ENCODE results near the gene PTPRZ1.
A peak's percentile ranks its signal among the peaks of the same experiment; 100 is the strongest.

PTPRZ1 gene

DNA sequence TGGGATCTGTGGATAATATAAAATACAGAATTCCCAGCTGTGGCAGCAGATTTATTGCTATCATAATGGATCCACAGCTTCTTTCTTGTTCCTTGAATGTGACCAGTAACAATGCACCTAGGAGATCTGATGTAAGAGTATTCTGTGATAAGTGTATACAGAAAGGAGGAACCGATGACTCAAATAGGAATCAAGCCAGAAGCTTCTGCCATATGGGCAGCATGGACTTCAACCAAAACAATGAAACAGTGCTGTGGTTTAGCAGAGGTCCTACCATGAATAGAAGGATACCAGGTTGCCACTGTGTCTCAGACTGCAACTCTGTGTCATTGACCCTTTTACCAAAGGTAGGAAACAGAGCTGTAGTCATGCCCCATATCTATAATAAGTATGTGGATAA is 81.8 kb downstream of the PTPRZ1 start:
- DNase-seq (ENCODE audit: low spot score), result peak; percentile 22

DNA sequence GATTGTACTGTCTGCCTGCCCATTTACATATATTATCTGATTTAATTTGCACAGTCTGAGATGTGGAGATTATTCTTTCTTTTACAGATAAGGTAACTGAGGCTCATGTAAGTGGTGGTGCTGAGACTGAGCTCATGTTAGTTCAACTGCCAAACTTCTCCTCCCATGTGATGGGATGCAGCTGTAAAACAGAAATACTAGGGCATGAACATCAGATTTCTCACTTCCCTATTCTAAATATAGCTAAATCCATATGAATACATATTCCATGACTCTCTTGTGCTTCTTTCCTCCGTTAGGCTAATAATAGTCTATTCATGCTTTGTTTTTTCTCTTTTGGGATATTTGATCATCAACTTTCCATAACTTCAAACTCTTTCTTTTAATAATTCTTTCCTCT is 84.7 kb downstream of the PTPRZ1 start:
- no peak for DNase-seq (ENCODE audit: low spot score)

DNA sequence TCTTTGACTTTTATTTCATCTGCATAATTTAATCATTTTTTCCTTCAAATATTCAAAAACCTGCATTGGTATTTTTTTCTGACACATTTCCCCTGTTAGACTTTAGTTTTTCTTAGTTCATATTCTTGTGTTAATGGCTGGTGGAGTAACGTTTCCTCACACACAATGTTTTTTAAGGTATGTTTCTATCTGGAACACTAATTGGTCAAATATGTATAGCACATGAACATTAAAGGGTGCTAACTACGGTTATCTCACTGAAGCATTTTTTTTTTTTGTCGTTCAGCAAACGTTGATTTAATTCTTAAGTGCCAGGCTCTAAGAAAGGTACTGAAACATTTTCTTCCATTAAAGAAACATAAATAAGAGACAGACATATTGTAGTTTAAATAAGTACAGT is 87.7 kb downstream of the PTPRZ1 start:
- no peak for DNase-seq (ENCODE audit: low spot score)

DNA sequence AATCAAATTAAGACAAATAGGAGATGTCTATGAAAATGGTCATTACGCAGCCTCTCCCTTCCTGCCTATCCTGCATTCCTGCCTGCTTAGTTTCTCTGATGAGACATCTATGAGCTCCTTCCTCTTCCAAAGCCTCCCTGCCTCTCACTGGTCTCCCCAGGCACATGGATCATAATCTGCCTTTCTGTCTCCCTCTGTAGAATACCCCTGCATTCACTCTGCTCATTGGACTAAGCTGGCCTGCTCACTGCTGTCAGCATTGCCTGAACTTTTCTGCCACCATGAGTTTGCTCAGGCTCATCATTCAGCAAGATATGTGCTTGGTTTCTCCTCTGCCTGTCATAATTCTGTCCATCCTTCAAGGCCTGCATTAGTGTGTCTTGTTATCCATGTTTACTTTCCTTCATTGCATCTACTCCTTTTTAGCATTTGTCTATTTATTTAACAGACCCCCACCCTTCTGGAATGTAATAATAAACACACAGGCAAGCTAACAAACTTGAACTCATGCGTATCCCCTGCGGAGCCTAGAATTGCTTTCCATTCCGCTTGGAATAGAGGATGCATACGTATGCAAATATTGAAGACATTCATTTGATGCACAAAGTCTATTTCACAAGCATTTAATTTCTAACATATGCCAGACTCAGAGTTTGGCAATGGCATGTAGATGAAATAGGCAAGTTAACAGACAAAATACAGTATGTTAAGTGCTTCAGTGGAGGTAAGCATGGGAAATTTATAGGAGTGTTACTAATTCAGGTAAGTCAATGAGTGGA is 88.3 kb downstream of the PTPRZ1 start:
- peak; percentile 53 for DNase-seq (ENCODE audit: low spot score)

DNA sequence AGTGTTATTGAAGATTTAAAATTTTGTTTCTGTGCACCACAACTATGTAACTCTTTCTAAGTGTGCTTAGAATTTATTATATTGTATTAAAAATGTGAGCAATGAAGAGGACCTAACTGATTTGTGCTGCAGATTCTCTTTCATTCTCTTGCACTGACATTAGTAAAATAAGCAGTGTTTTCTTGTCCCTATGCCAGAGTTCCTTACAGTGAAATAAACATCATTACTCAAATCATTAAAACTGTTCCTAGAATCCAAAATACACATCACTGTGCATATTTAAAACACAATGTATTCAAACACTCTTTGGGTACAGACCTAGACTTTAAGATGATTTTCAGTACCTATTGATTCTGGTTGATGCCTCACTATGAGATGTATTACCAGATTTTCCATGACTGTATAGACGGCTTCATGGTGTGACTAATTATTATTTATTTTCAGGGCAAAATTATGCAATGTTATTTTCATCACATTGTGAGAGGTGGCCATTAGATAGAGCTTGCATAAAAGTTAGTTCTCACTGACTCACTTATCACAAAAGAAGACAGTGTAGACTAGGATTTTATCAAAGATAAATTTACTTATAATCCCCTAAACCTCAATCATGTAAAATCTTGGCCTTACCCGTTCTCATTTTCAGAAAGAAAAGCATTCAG is 93.4 kb downstream of the PTPRZ1 start:
- no peak for DNase-seq (ENCODE audit: low spot score)

DNA sequence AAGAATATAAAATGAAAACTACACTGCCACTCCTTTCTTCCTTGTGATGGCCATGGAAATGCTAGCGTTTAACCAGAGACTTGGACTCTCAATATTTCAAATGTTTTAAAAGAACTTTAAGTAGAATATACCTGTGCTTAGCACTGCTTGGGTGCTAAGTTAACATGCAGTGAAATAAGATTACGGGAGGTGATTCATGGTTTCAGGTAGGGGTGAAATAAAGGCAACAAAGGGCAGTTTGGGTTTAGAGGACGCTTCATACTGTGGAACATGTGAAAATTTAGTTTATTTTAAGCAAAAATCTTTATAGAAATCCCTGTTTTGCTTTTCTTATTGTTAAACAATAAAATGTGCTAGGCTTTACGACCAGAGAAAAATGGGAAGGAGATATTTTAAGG is 94.0 kb downstream of the PTPRZ1 start:
- DNase-seq (ENCODE audit: low spot score), result no peak

DNA sequence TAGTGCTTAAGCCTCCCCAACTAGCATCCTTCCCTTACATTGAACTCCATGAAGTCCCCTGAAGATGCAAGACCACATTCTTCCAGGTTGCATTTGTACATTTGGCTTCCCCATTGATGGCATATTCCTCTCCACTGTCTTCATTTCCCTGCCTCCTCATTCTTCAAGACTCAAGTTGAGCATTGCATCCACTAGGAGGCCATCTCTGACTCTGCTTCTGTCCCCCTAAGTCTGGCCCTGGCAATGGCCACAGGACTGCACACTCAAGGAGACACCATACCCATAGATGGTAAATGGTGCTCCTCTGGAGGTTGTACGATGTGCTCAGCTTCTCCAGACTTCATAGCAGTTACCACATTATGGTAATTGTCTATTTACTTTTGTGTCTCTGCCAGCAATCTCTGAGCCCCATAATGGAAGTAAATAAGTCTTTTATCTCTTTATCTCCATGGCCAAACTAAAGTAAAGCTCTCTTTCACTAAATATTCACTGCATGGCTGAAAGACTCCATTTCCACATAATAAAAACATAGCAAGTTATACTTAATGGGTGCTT is 112.6 kb downstream of the PTPRZ1 start:
- no peak for DNase-seq (ENCODE audit: low spot score)

DNA sequence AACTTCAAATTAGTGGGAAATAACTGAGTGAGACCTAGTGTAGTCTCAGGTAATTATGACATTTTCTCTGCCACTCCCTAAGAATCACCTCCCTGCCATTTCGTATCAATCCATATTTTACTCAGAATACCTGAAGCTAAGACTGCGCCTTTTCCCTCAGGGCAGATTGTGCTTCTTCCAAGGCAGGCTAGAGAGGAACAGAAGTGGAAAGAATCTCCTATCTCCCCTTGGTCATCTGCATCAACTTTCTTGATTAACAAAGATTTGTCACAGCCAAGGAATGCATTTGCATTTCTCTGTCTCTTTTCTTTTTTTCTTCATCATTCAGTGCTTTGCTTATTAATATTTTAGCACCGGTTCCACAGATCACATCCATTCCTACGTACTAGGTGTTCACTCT is 119.1 kb downstream of the PTPRZ1 start:
- DNase-seq (ENCODE audit: low spot score), result no peak

DNA sequence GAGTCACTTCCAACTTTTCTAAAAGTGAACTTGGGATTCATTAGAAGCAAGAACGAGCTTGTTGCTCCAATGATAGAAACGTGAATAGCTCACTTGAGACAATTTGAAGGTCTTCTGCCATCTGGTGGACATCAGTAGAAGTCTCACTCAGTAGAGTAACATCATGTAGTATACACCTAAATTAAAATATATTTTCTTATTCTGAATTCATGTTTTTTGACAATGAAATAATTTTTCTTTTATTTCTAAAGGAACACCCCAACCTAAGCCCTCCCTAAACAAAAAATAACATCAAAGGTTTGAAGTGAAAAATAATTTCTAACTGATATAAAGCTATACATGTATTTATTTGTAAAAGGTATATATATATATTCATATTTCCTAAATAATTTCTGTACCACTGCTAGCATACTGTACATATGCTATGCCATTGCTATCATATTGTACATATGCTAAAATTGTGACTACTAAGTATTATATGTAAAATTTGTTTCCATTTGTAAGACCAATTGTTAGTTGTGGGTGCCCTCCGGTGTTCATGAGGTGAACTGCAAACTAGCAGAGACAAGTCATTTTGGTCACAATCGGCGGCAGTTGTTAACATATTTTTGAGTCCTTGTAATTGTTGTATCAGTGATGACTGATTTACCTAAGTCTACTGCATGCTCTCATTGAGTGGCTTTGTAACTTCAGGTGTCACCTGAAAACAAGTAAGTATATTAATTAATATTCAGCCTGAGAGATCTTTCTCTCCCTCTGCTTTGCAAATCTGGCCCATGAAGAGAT is 121.9 kb downstream of the PTPRZ1 start:
- peak; percentile 43 for DNase-seq (ENCODE audit: low spot score)

DNA sequence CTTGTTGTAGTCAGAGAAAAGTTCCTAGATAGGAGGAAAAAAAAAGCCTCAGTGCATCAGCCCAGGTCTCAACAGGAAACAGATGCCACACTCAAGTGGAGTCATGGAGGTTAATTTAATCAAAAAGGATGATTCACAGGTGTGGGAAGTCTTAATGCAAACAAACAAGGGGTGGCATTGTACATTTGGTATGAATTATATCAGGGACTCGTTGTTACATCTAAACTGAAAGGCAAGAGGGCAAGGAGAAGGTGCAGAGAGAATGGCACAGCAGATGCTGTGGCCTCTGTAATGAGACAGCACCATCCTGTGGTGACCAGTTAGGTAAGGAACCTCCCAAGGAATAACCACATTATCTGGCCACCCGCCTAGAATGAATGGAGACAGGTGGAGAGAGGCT is 133.7 kb downstream of the PTPRZ1 start:
- DNase-seq (ENCODE audit: low spot score), result no peak

DNA sequence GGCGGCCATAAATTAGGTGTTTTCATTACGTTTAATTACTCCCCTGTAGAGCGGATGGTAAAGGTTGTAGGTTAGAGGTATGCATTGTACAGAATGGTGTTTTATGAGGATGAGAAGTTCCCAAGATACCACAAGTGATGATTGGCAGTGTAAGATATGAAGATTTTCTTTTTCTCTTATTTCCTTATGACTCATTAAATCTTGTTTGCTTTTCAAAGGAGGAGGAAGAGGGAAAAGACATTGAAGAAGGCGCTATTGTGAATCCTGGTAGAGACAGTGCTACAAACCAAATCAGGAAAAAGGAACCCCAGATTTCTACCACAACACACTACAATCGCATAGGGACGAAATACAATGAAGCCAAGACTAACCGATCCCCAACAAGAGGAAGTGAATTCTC is 137.2 kb downstream of the PTPRZ1 start:
- DNase-seq (ENCODE audit: low spot score), result no peak

DNA sequence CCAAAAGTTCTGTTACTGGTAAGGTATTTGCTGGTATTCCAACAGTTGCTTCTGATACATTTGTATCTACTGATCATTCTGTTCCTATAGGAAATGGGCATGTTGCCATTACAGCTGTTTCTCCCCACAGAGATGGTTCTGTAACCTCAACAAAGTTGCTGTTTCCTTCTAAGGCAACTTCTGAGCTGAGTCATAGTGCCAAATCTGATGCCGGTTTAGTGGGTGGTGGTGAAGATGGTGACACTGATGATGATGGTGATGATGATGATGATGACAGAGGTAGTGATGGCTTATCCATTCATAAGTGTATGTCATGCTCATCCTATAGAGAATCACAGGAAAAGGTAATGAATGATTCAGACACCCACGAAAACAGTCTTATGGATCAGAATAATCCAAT is 140.1 kb downstream of the PTPRZ1 start:
- no peak for DNase-seq (ENCODE audit: low spot score)

DNA sequence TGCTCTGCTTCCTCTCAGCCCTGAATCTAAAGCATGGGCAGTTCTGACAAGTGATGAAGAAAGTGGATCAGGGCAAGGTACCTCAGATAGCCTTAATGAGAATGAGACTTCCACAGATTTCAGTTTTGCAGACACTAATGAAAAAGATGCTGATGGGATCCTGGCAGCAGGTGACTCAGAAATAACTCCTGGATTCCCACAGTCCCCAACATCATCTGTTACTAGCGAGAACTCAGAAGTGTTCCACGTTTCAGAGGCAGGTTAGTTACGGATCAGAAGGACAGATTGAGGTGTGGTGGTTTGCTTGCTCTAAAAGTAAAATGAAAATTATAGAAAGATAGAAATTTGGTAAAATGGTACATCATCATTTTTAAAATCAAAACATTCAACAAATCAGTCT is 140.7 kb downstream of the PTPRZ1 start:
- DNase-seq (ENCODE audit: low spot score), result no peak

DNA sequence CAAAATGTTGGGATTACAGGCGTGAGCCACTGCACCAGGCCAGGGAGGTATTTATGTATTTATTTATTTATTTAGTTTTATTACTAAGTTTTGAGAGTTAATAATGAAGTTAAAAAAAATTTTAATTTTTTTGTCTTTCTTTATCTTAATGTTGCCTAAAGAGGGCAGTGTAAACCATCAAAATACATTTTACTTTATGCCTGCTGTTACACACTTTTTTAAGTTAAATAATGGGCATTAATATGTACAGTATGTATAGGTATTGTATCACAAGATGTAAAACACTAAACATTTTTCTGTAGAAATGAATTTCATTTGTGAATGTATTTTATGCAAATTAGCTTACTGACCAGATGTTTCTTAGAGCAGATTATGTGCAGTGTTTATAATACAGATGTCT is 141.7 kb downstream of the PTPRZ1 start:
- DNase-seq (ENCODE audit: low spot score), result no peak

DNA sequence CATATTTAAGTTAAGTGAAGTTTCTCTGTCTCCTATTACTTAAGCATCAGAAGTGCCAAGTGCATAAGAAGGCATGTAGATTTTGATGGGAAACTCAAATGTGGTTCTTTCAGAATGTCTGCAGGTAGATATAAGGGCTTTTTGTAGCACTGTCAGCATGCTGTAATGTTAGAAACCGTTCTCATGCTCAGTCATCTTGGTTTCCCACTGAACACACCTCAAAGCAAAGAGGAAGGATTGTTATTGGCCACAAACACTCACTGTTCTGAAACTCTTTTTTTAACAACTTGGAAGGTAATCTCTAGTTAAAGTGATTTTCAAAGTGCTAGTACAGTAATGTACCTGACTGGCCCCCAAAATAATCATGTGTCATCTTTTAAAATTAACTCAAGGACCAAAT is 145.1 kb downstream of the PTPRZ1 start:
- DNase-seq (ENCODE audit: low spot score), result no peak

DNA sequence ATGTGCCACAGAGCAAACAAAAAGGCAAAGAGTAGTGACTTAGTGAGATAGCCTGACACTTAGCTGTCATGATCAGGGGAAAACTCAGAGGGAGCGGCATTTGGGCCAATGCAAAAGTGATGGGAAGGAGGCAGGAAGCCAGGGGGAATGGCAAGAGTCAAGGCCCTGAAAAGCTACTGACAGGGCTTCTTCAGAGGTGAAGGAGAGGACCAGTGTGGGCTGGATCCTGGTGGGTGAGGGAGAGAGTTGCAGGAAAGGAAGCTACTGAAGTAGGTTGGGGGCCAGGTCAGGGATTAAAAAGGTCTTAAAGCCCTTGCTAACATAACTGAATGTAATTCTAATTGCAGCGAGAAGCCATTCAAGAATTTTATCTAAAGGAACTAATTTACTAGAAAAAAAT is 154.1 kb downstream of the PTPRZ1 start:
- no peak for DNase-seq (ENCODE audit: low spot score)

DNA sequence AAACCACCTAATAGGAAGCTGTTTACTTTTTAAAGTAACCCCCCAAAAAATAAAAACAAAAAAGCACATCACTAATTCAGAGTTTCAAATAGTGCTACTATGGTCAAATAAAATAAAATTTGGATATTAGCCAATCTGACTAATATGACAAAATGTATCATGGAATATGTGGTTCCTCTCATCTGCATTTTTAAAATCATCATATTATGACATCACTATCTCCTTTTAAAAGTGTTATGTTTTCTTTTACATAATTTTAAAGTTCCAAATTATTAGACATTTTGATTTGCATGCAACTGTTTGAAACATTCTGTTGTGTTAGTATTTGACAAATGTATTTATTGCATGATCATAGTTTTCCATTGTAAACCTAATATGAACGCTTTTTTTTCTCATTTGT is 160.7 kb downstream of the PTPRZ1 start:
- no peak for DNase-seq (ENCODE audit: low spot score)

DNA sequence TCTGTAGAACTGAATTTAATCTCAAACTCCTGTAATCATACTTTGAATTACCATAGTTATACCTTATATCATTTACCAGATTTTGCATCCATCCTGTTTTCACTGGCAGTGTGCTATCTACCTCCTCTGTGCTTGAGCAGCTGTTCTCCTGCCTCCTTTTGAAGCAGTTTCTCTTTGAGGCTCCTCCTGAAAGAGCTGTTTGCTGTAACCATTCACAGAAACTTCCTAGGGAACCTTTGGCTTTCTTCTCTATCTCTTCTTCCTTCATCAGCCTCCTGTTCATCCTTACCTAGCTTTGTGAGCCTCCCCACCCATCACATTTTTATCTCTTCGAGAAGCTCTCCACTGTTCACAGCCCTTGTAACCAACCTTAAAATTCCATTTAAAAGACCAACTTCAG is 162.9 kb downstream of the PTPRZ1 start:
- no peak for DNase-seq (ENCODE audit: low spot score)

DNA sequence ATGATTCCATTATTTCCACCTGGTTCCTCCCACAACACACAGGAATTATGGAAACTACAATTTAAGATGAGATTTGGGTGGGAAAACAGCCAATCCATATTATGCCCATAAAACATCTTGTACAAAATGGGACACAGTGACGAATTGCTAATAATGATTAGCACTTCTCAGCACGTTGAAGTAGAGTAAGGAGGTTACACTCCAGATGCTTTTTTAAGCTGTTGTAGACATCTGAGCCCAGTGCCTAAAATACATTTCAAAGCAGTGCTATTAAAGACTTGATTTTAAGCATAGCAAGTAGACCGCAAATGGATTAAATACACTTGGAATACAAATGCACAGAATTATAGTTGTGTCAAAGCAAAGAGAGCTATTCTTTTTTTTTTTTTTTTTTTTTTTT is 165.2 kb downstream of the PTPRZ1 start:
- DNase-seq (ENCODE audit: low spot score), result no peak

DNA sequence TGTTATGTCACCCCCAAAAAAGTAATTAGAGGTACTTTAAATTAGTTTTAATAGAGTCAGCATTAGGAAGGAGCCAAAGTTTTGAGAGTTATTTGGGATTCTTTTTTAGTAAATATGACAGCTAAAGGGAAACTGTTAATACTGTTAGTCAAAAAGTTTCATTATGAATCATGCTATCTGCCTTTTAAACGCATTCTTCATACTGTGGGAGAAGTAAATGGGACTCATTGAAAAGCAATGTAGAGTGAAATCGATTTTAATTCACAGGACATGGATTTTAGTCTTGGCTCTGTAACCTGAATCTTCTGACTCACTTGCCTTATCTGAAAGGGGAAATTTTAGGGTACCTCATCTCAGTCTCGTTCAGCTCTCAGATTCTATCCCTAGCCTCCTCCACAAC is 165.9 kb downstream of the PTPRZ1 start:
- no peak for DNase-seq (ENCODE audit: low spot score)

DNA sequence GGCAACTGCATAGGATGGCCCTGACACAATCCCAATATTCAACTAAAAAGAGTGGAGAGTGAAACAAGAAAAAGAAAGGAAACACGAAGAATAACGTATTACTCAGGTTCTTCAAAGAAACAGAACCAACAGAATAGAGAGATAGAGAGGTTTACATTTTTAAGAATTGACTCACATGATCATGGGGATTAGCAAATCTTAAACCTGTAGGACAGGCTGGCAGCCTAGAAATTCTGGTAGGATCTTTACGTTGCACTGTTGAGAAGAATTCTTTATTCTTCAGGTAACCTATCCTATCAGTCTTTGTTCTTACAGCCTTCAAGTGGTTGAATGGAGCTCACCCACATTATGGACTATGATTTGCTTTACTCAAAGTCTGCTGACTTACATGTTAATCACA is 167.2 kb downstream of the PTPRZ1 start:
- no peak for DNase-seq (ENCODE audit: low spot score)

DNA sequence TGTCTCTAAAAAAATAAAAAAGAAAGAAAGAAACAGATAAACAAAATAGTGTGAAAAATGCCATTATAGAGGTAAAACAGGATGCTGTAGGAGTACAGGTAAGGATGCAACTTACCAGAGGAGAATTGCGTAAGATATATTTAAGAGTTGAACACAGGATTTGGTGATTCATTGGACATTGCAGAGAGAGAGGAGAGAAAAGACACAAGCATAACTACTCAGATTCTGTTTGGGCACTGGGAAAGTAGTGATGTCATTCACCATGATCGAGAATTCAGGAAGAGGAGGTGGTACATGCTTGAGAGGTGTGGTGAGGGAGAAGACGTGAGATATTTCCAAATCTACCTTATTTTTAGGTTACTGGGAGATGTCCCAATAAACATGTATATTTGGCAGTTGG is 173.4 kb downstream of the PTPRZ1 start:
- no peak for DNase-seq (ENCODE audit: low spot score)

DNA sequence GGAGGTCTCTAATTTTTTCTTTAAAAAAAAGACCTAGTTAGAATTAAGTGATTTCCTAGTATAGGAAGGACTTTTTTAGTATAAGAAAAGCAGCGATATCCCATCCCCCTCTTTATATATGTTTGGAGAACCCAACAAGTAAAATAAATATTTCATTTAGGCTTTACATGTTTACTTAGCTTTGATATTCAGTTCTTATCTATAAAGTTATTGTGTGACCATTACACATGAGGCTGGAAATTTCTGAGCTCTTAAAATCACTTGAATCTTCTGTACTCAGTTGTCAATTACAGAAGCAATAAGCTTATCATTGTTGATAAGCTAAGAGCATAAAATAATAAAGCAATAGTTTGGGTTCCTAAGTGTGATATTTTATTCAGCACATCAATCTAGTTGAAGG is 181.4 kb downstream of the PTPRZ1 start:
- no peak for DNase-seq (ENCODE audit: low spot score)

Data from hepatic stellate cell (primary cell).